ENCODE data around the gene UNC13B.
A peak's percentile ranks its signal among the peaks of the same experiment; 100 is the strongest.
"Not testable (repeated sequence)": the region's sequence is repeated elsewhere in the genome, so short reads cannot be mapped to it uniquely, and the experiment has no call there.

The UNC13B gene

GRCh38 chr9:35226651-35227050, 64.8 kb downstream of the UNC13B start:
- no peak for DNase-seq (ENCODE audit: low spot score)

GRCh38 chr9:35227284-35227683, 65.5 kb downstream of the UNC13B start:
- DNase-seq (ENCODE audit: low spot score) = no peak

GRCh38 chr9:35229066-35229778, 67.4 kb downstream of the UNC13B start:
- no peak for DNase-seq (ENCODE audit: low spot score)

DNA sequence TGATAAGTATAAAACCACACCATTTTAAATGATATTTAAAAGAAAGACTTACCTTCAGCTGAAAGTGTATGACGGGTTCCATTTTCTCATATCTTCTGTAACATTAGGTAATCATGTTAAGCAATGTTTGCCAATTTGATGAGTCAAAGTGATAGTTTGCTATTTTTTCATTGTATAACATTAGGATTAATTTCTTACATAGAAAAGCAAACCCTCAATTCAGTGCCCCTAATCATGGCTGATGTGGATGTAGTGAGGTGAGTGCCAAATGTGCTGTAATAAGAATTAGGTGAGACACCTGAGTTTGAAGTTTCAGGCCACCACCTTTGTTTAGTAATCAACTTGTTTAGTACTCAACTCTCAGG, 68.0 kb downstream of the UNC13B start:
- DNase-seq (ENCODE audit: low spot score) = no peak

DNA sequence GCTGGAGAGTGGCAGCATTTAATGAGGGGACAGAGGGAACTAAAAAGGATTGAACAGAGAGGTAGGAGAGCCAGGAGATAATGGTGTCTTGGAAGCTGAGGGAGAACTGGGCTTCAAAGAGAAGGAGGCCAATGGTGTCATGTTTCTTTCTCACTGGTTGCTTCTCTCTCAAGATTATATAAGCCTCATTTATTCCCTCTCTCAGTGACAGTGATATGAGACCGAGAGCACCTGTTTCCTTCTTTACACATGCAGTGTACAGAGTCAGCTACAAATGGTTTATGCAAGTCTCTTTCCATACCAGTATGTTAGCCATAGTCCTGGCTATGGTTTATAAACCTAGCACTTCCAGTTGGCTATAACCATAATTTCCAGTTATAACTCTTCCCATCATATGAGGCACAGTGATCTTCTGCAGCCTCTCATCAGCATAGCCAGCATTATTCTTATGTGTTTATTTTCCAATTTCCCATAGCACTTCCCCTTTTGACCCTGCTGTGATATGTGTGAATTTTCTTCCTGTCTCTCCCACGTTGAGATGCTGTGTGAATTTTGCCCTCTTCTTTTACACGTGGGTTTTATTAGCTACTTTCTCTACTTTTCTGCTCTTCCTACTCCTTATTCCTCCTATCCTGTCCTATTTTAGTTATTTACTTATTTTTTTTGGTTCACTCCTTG, 71.2 kb downstream of the UNC13B start:
- no peak for DNase-seq (ENCODE audit: low spot score)

DNA sequence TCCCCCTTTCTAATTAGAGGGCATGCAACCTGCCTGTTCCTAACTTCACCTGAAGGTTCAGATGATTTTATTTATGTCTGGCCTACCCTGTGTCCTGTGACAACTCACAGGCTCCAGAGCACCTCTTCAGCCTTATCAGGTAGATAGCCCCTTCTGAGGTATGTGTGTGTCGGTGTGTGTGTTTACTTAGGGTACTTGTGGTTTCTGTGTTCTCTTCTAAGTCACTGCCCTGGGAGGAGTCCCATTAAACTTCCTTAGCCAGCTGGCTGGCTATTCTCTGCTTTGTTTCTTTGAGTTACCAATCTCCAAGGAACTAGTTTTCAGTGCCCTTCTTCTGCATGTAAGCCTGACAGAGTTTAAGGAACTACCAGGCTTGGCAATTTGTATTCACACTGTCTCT, 74.9 kb downstream of the UNC13B start:
- DNase-seq (ENCODE audit: low spot score) = no peak

DNA sequence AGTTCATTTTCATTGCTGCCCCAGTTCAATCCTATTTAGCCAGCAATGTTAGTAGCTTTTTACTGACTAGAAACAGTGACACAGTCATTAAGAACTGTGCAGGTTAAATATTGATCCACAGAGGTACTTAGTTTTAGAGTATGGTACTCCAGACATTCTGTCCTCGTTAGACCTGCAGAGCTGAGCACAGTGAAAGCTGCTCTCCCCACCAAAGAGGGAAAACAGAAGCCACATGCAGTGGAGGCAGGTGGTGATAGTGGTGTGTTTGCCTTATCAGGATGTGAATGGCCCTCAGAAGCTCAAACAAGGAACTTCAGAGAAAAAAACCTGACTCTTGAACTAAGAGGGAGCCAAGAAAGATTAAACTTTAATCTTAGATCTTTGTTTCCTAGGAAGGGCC, 75.5 kb downstream of the UNC13B start:
- DNase-seq (ENCODE audit: low spot score) = no peak

GRCh38 chr9:35245945-35246344, 84.1 kb downstream of the UNC13B start:
- not testable (repeated sequence) for DNase-seq (ENCODE audit: low spot score)

GRCh38 chr9:35253075-35253474, 91.3 kb downstream of the UNC13B start:
- no peak for DNase-seq (ENCODE audit: low spot score)

DNA sequence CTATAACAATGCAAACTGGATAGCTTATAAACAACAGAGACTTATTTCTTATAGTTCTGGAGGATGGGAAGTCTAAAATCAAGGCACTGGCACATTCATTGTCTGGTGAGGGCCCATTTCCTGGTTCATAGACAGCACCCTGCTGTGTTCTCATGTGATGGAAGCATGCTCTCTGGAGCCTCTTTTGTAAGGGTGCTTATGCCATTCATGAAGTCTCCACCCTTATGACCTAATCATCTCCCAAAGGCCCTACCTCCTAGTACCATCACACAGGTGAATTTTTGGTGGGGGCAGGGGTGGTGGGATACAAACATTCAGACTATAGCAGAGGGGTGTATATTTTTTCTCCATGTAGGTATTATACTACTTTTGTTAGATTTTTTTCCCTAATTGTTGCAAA, 92.4 kb downstream of the UNC13B start:
- DNase-seq (ENCODE audit: low spot score) = no peak

- DNase-seq (ENCODE audit: low spot score) = no peak
Measured at GRCh38 chr9:35254984-35255857, 93.4 kb downstream of the UNC13B start.

- DNase-seq (ENCODE audit: low spot score) = no peak
Measured at GRCh38 chr9:35257986-35258659, 96.3 kb downstream of the UNC13B start.

DNA sequence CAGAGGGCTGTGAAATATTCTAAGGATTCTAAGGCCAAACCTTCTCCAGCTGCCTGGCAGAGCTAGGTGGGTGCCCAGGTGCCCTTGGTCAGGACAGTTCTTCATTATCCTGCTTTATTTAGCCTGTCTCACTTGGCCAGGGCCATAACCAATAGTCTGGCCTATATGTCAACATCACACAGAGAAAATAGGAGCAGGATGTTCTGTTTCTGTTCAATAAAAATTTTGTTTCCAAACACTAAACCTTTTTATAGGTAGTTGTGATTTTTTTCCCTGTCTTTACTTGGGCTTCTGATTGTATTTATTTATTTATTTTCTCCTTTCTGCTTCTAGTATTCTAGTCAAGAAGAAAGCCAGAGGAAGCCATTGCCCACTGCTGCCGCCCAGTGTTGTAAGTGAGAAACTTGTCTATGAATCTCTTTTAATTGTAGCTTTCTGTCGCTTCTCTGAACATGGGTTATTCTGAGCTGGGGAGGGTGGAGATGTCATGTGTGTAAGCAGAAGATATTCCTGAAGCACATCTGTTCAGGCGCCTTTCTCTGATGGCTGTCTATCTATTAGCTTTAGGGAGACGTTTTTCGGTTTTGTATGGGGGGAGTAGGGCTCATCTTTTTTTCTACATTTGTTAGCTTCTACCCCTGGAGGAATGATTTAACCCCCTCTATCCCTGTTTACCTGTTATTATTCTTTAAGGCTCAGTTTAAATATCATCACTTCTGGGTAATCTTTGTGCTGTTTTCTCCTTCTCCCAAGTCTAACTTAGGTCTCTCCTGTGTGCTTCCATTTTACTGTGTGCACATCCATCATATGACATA, 97.1 kb downstream of the UNC13B start:
- peak; percentile 59 for DNase-seq (ENCODE audit: low spot score)

GRCh38 chr9:35260186-35260585, 98.4 kb downstream of the UNC13B start:
- no peak for DNase-seq (ENCODE audit: low spot score)

- no peak for DNase-seq (ENCODE audit: low spot score)
Measured at GRCh38 chr9:35262064-35262463, 100.3 kb downstream of the UNC13B start.

GRCh38 chr9:35267710-35268109, 105.9 kb downstream of the UNC13B start:
- no peak for DNase-seq (ENCODE audit: low spot score)

- no peak for DNase-seq (ENCODE audit: low spot score)
Measured at GRCh38 chr9:35269919-35270318, 108.1 kb downstream of the UNC13B start.

- no peak for DNase-seq (ENCODE audit: low spot score)
Measured at GRCh38 chr9:35271637-35272036, 109.8 kb downstream of the UNC13B start.

DNA sequence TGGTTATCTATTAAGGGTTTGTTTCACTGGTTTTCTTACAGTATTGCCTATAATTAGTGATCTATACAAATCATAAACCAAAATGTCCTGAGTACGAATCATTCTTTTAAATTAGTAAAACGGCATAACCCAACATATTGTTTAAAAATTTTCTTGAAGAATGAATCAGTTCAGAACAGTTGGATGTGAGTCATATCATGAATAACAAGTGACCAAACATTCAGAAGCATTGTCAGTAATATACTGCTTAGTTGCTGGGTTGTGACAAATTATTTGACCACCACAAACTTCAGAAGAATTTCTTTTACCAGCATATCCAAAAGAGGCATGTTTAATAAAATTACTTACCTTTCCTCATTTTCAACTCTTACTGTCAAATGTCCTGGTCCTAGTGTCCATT, 111.2 kb downstream of the UNC13B start:
- DNase-seq (ENCODE audit: low spot score) = no peak

- DNase-seq (ENCODE audit: low spot score) = no peak
Measured at GRCh38 chr9:35273591-35273990, 111.8 kb downstream of the UNC13B start.

DNA sequence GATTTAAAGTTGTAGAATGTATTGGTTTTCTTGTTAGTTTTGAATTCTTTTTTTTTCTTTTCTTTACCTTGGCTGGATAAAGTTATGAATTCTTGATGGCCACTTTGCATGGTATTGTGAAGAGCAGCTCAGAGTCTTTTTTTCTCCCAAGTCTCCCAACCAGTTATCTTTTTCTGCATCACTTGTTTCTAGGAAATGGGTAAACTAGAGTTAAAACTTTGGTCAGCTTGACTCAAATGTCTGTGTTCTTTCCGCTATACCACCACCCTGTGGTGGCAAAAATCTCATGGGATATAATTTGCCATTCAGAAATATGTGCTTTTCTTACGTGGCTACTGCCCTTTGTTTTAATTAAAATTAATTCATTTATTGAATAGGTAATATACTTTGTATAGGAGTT, 113.2 kb downstream of the UNC13B start:
- no peak for DNase-seq (ENCODE audit: low spot score)

DNA sequence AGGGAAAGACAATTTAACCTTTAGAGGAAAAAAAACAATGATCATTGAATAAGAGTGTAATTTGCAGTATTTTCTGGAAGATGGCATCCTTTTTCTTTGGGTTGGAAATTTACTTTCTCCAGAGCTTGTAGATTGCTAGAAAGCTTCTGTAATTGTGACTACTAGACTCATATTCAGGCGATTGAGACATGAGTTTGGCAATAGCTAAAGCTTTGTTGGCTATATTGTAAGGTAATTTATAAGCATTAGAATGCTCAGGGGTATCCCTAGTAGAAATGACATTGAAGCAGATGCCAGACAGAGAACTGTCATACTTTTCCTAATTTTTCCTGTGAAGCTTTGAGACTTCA, 115.3 kb downstream of the UNC13B start:
- DNase-seq (ENCODE audit: low spot score) = no peak
